ENCODE data around the gene HYPK. TPM values are rescaled to one million over a fixed set of nuclear protein-coding genes. Genes with fewer than 3 reads are reported as not detected.

Gene HYPK
- total and polyA plus RNA-seq, 8 donors, result 3.1 to 25.6 (median 5.3) TPM

- Histone ChIP-seq H3K9me3 (no peaks in the 10 kb centered on the region), H3K4me1 (no peaks in the 10 kb centered on the region), H3K27ac (no peak overlapping the region), H3K36me3 (peaks cover 10 to 89% (median 59%) of the 10 kb centered on the region in 3 donors), H3K27me3 (no peaks in the 10 kb centered on the region), H3K4me3 (no peak overlapping the region)
- ATAC-seq (peak; percentile 47 to 88 (median 81)), DNase-seq (peak in 2 of 6 donors; percentile 48 to 49), FAIRE-seq (peak; percentile 34)
- intact Hi-C loops (cut with DNase I), result no loop called here
- TF ChIP-seq, protein P1, sequence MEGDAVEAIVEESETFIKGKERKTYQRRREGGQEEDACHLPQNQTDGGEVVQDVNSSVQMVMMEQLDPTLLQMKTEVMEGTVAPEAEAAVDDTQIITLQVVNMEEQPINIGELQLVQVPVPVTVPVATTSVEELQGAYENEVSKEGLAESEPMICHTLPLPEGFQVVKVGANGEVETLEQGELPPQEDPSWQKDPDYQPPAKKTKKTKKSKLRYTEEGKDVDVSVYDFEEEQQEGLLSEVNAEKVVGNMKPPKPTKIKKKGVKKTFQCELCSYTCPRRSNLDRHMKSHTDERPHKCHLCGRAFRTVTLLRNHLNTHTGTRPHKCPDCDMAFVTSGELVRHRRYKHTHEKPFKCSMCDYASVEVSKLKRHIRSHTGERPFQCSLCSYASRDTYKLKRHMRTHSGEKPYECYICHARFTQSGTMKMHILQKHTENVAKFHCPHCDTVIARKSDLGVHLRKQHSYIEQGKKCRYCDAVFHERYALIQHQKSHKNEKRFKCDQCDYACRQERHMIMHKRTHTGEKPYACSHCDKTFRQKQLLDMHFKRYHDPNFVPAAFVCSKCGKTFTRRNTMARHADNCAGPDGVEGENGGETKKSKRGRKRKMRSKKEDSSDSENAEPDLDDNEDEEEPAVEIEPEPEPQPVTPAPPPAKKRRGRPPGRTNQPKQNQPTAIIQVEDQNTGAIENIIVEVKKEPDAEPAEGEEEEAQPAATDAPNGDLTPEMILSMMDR (IDR thresholded peaks at IDR 0.05), result peak; percentile 51 to 72 (median 61)
- WGBS, 2 donors, result 60 to 67% methylated on average over 5 of the region's 5 CpGs
These were observed 30.7 kb upstream of the HYPK start for GRCh38 chr15:43769584-43770228.

DNA sequence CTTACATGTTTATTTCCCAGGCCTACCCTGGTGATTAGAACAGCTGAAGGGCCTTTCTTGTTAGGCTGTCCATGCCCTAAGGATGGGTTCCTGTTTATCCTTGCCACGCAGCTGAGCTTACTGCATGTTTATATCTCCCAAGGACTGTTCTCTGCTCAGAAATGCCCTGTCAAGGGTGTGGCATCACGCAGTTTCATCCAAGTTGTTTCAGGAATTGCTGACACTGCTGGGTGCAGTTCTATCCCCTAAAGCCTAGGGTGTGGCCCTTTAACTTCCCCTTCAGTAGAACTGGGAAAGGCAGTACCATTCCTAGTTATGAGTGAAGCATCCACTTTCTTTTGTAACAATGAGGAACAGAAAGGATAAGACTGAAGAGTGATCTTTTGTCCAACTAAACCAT is 28.6 kb upstream of the HYPK start:
- no peak for FAIRE-seq
- TF ChIP-seq, protein P1 (IDR thresholded peaks at IDR 0.05), result no peak
- WGBS, 2 donors, result 84 to 87% methylated on average over 2 of the region's 2 CpGs

DNA sequence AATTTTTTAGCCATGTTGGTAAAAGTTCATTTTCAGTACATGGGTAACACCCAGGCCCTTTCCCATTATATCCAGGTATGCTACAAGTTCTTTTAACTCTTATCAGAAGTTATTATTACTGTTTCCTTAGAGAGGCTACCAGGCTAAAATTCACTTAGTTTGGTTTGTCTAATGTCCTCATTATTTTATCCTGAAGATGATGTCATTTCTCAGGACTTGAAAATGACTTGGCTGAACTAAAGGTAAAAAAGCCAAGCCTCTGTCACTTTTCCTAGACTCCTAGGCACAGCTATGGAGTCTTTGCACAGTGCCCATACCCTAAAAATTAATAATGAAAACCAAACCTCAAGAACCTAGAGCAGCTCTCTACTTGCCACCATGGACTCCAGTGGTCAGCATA is 27.8 kb upstream of the HYPK start:
- no peaks in the 10 kb centered on the region for H3K9me3 ChIP-seq
- TF ChIP-seq, protein P1 (IDR thresholded peaks at IDR 0.05), result no peak
- H3K27me3 ChIP-seq, result no peaks in the 10 kb centered on the region
- intact Hi-C loops (cut with DNase I), result no loop called here
- peaks cover 6 to 60% (median 41%) of the 10 kb centered on the region in 3 donors for H3K36me3 ChIP-seq
- H3K4me3 ChIP-seq, result no peak overlapping the region
- peaks cover 0 to 1% (median 0%) of the 10 kb centered on the region in 3 donors for H3K4me1 ChIP-seq
- DNase-seq (no peak), ATAC-seq (no peak), FAIRE-seq (no peak)
- H3K27ac ChIP-seq, result no peak overlapping the region

More for the DNA sequence above, 28.6 kb upstream of the HYPK start:
- Histone ChIP-seq H3K27ac (no peak overlapping the region), H3K27me3 (no peaks in the 10 kb centered on the region), H3K4me1 (no peaks in the 10 kb centered on the region), H3K36me3 (peaks cover 10 to 68% (median 43%) of the 10 kb centered on the region in 3 donors), H3K4me3 (no peak overlapping the region), H3K9me3 (no peaks in the 10 kb centered on the region)
- no peak for DNase-seq
- intact Hi-C loops (cut with DNase I), result no loop called here
- ATAC-seq, result no peak

- no peak overlapping the region for H3K4me3 ChIP-seq
- no peaks in the 10 kb centered on the region for H3K27me3 ChIP-seq
- ATAC-seq (no peak), DNase-seq (peak in 1 of 6 donors; percentile 8), FAIRE-seq (no peak)
- no peaks in the 10 kb centered on the region for H3K9me3 ChIP-seq
- H3K4me1 ChIP-seq, result peaks cover 0 to 6% (median 0%) of the 10 kb centered on the region in 3 donors
- 51 to 55% methylated on average over 4 of the region's 4 CpGs for WGBS, 2 donors
- intact Hi-C loops (cut with DNase I), result no loop called here
- H3K36me3 ChIP-seq, result peaks cover 6 to 46% (median 36%) of the 10 kb centered on the region in 3 donors
- TF ChIP-seq, protein P1 (IDR thresholded peaks at IDR 0.05), result no peak
- H3K27ac ChIP-seq, result no peak overlapping the region
These were observed 26.3 kb upstream of the HYPK start for GRCh38 chr15:43774062-43774461.

DNA sequence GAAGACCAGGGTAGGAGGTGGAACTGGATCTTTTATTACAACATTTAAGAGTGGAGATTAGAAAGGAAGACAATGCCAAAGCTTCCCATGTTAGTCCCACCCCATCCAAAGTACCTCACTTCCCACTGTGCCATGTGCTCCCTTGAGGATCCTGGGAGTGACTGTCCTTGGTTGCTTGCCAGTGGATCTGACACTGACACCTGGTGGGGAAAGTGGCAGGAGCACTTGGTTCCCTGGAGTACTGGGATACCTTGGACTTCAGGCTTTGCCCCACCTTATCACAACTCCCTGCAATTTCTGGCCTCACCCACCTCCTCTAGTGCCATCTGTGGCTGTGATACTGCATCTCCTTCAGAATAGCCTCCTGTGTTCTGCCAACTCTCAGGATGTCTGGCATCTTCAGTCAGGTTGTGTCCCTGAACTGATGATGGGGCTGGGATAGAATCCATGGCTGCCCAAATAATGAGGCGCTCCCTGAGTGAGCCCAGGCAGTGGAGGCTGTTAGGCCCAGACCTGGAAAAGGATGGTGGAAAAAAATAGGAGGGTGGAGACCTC is 24.9 kb upstream of the HYPK start:
- no peak for FAIRE-seq
- TF ChIP-seq, protein P1 (IDR thresholded peaks at IDR 0.05), result peak in 2 of 4 donors; percentile 13 to 21
- peak overlapping the region in 2 of 4 donors; percentile 53 to 57 for H3K4me3 ChIP-seq
- peak; percentile 45 to 60 (median 52) for ATAC-seq
- H3K27ac ChIP-seq, result peak overlapping the region in 3 of 4 donors; percentile 41 to 89 (median 73)
- peaks cover 6 to 34% (median 26%) of the 10 kb centered on the region in 3 donors for H3K36me3 ChIP-seq
- no peaks in the 10 kb centered on the region for H3K9me3 ChIP-seq
- 63 to 65% methylated on average over 1 of the region's 1 CpG for WGBS, 2 donors
- H3K4me1 ChIP-seq, result peaks cover 0 to 6% (median 0%) of the 10 kb centered on the region in 3 donors
- DNase-seq, result peak in 4 of 6 donors; percentile 69 to 74 (median 72)
- intact Hi-C loops (cut with DNase I), result no loop called here
- H3K27me3 ChIP-seq, result no peaks in the 10 kb centered on the region

All from pancreas (tissue), 10 donors.